Endothelial cell of umbilical vein (primary cell): ENCODE data around the gene MOK.

Experiments
- EZH2 ChIP-seq: IDR thresholded peaks from 2 replicates; pipeline ENCODE4 v1.6.1; 2012; ENCODE audit warnings: borderline replicate concordance, low read depth, mild to moderate bottlenecking, moderate library complexity, low read length, inconsistent platforms; ENCODE audit not compliant: severe bottlenecking
- FOS ChIP-seq: IDR thresholded peaks from 2 replicates; pipeline ENCODE4 v1.6.1; 2011; ENCODE audit warnings: mild to moderate bottlenecking, low read length, moderate library complexity, borderline replicate concordance; ENCODE audit not compliant: insufficient read depth
- GATA2 ChIP-seq: IDR thresholded peaks from 2 replicates; pipeline ENCODE4 v1.7.0; 2011; ENCODE audit warnings: low read depth, mild to moderate bottlenecking, moderate library complexity, mixed read lengths, low read length; ENCODE audit not compliant: insufficient read length, insufficient read depth
- JUN ChIP-seq: IDR thresholded peaks from 2 replicates; pipeline ENCODE4 v1.6.1; 2011; ENCODE audit warnings: borderline replicate concordance, low read depth; ENCODE audit not compliant: insufficient read length, insufficient read depth
- MYC ChIP-seq: IDR thresholded peaks from one replicate; pipeline ENCODE4 v1.6.1; 2011; ENCODE audit warnings: mild to moderate bottlenecking, low read depth, low read length
- POLR2A ChIP-seq: IDR thresholded peaks from 2 replicates; pipeline ENCODE4 v1.6.1; 2012; ENCODE audit warnings: low read depth, mild to moderate bottlenecking, control low read depth, low read length
- POLR2AphosphoS5 ChIP-seq: IDR thresholded peaks from 2 replicates; pipeline ENCODE4 v1.6.1; 2012; ENCODE audit warnings: low read depth, mild to moderate bottlenecking, control low read depth, low read length, moderate library complexity; ENCODE audit not compliant: insufficient read depth
- TF ChIP-seq, protein P1 (sequence below), 2 donors: IDR thresholded peaks; 1 replicate in 1 of 2; 2 replicates in 1 of 2; pipeline ENCODE4 v1.5.1; 2011; ENCODE audit warnings: low read length in 2 of 2, mild to moderate bottlenecking in 2 of 2, moderate library complexity in 2 of 2, control low read depth in 1 of 2, inconsistent platforms in 1 of 2, low read depth in 1 of 2; ENCODE audit not compliant: insufficient read depth in 1 of 2; ENCODE audit errors: extremely low read depth in 1 of 2
- TF ChIP-seq, protein P2 (sequence below): IDR thresholded peaks from 2 replicates; pipeline ENCODE4 v1.6.1; 2011; ENCODE audit not compliant: insufficient read depth, insufficient read length

DNA sequence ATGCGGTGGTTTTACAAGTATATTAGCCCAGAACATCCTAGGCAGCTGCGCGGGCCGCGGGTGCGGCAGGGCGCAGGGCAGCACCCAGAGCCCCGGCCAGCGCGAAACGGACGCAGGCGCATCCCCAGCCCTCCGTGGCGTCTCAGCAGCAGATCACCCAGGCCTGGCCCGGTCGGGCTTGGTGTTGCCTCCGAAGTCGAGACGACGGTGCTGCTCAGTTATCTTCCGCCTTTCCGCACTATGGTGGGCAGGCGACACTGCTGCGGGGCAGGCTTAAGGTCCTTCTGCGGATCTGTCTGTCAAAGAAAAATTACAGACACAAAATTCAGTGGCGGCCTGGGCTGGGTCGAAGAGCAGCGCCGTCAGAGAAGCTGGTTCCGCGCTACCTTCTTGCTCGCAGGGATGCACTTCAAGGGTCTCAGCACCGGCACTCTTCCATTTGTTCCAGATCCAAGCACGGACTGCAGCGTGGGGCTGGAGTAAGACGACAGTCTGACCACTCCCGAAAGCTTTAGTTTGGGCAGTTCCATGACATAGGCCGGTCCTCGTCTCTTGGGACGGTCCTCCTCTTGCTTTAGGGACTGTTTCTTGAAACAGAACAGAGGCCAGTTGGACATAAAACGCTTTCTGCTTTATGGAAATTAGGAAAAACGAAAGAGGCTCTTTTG is 75.8 kb downstream of the MOK start:
- TF ChIP-seq, protein P1, sequence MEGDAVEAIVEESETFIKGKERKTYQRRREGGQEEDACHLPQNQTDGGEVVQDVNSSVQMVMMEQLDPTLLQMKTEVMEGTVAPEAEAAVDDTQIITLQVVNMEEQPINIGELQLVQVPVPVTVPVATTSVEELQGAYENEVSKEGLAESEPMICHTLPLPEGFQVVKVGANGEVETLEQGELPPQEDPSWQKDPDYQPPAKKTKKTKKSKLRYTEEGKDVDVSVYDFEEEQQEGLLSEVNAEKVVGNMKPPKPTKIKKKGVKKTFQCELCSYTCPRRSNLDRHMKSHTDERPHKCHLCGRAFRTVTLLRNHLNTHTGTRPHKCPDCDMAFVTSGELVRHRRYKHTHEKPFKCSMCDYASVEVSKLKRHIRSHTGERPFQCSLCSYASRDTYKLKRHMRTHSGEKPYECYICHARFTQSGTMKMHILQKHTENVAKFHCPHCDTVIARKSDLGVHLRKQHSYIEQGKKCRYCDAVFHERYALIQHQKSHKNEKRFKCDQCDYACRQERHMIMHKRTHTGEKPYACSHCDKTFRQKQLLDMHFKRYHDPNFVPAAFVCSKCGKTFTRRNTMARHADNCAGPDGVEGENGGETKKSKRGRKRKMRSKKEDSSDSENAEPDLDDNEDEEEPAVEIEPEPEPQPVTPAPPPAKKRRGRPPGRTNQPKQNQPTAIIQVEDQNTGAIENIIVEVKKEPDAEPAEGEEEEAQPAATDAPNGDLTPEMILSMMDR (IDR thresholded peaks at IDR 0.05; ENCODE audit: extremely low read depth in 1 of 2, insufficient read depth in 1 of 2, low read depth in 1 of 2, low read length in 2 of 2): no peak
- TF ChIP-seq, protein P2, sequence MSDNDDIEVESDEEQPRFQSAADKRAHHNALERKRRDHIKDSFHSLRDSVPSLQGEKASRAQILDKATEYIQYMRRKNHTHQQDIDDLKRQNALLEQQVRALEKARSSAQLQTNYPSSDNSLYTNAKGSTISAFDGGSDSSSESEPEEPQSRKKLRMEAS: no peak
- TF ChIP-seq GATA2 (no peak), POLR2A (no peak), POLR2AphosphoS5 (no peak), MYC (no peak), JUN (no peak), EZH2 (no peak), FOS (no peak)
